ENCODE results near the gene DYRK4. TPM values are rescaled to one million over a fixed set of nuclear protein-coding genes. Genes with fewer than 3 reads are reported as not detected.

Gene DYRK4
- total and polyA plus RNA-seq, 2 donors from 2014 or later = 32.8 to 49.0 TPM

DNA sequence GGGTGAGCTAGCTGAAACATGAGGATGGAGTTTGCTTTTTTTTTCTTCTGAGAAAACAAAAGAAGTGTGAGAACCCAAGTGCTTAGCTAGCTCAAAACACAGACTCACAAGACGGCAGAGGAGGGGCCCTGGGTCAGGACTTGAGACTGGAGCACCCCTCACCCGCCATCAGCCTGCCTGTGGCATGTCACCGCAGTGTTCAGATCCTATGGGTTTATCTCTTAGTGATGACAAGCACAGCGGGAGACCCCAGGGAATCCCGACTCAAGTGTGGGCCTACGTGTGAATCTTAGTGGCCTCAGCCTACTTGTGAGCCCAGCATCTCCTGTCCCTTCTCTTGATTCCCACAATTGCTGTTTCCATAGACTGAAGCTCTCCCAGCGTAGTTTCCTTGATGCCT lies 22.9 kb downstream of the DYRK4 start:
- no peak for DNase-seq
- Histone ChIP-seq H3K4me3 (ENCODE audit: low read length in 3 of 3) (no peak overlapping the region), H3K36me3 (ENCODE audit: control insufficient read depth in 2 of 3, insufficient read depth in 3 of 3, low read length in 3 of 3) (no peaks in the 10 kb centered on the region), H3K27ac (ENCODE audit: low read depth in 2 of 2, low read length in 2 of 2) (no peak overlapping the region), H3K27me3 (ENCODE audit: control insufficient read depth, insufficient read depth, low read length) (no peaks in the 10 kb centered on the region), H3K9ac (ENCODE audit: low read length in 3 of 3) (no peak overlapping the region), H3K9me3 (ENCODE audit: control insufficient read depth in 2 of 3, insufficient read depth in 1 of 3, low read length in 3 of 3) (no peaks in the 10 kb centered on the region), H3K4me1 (ENCODE audit: control insufficient read depth in 2 of 3, insufficient read depth in 2 of 3, low read depth in 1 of 3, low read length in 3 of 3) (peaks cover 0 to 2% (median 0%) of the 10 kb centered on the region in 3 donors)
- TF ChIP-seq, protein P1, sequence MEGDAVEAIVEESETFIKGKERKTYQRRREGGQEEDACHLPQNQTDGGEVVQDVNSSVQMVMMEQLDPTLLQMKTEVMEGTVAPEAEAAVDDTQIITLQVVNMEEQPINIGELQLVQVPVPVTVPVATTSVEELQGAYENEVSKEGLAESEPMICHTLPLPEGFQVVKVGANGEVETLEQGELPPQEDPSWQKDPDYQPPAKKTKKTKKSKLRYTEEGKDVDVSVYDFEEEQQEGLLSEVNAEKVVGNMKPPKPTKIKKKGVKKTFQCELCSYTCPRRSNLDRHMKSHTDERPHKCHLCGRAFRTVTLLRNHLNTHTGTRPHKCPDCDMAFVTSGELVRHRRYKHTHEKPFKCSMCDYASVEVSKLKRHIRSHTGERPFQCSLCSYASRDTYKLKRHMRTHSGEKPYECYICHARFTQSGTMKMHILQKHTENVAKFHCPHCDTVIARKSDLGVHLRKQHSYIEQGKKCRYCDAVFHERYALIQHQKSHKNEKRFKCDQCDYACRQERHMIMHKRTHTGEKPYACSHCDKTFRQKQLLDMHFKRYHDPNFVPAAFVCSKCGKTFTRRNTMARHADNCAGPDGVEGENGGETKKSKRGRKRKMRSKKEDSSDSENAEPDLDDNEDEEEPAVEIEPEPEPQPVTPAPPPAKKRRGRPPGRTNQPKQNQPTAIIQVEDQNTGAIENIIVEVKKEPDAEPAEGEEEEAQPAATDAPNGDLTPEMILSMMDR (IDR thresholded peaks at IDR 0.05; ENCODE audit: borderline replicate concordance, extremely low read depth, insufficient read depth) = no peak
- intact Hi-C loops (cut with DNase I) = no loop called here
- FAIRE-seq = no peak

- TF ChIP-seq, protein P1 (IDR thresholded peaks at IDR 0.05; ENCODE audit: borderline replicate concordance, extremely low read depth, insufficient read depth) = no peak
- Histone ChIP-seq H3K9me3 (ENCODE audit: control insufficient read depth in 2 of 3, insufficient read depth in 1 of 3, low read length in 3 of 3) (no peaks in the 10 kb centered on the region), H3K4me1 (ENCODE audit: control insufficient read depth in 2 of 3, insufficient read depth in 2 of 3, low read depth in 1 of 3, low read length in 3 of 3) (no peaks in the 10 kb centered on the region), H3K4me3 (ENCODE audit: low read length in 3 of 3) (no peak overlapping the region), H3K27ac (ENCODE audit: low read depth in 2 of 2, low read length in 2 of 2) (no peak overlapping the region), H3K27me3 (ENCODE audit: control insufficient read depth, insufficient read depth, low read length) (no peaks in the 10 kb centered on the region), H3K36me3 (ENCODE audit: control insufficient read depth in 2 of 3, insufficient read depth in 3 of 3, low read length in 3 of 3) (no peaks in the 10 kb centered on the region), H3K9ac (ENCODE audit: low read length in 3 of 3) (no peak overlapping the region)
- no peak for FAIRE-seq
- DNase-seq = no peak
- intact Hi-C loops (cut with DNase I) = no loop called here
Measured at GRCh38 chr12:4586500-4586899, 24.5 kb downstream of the DYRK4 start.

- Histone ChIP-seq H3K9me3 (ENCODE audit: control insufficient read depth in 2 of 3, insufficient read depth in 1 of 3, low read length in 3 of 3) (no peaks in the 10 kb centered on the region), H3K4me3 (ENCODE audit: low read length in 3 of 3) (no peak overlapping the region), H3K36me3 (ENCODE audit: control insufficient read depth in 2 of 3, insufficient read depth in 3 of 3, low read length in 3 of 3) (no peaks in the 10 kb centered on the region), H3K9ac (ENCODE audit: low read length in 3 of 3) (no peak overlapping the region), H3K27ac (ENCODE audit: low read depth in 2 of 2, low read length in 2 of 2) (no peak overlapping the region), H3K4me1 (ENCODE audit: control insufficient read depth in 2 of 3, insufficient read depth in 2 of 3, low read depth in 1 of 3, low read length in 3 of 3) (no peaks in the 10 kb centered on the region), H3K27me3 (ENCODE audit: control insufficient read depth, insufficient read depth, low read length) (no peaks in the 10 kb centered on the region)
- FAIRE-seq (no peak), DNase-seq (no peak)
- intact Hi-C loops (cut with DNase I) = no loop called here
- TF ChIP-seq, protein P1 (IDR thresholded peaks at IDR 0.05; ENCODE audit: borderline replicate concordance, extremely low read depth, insufficient read depth) = no peak
Measured at GRCh38 chr12:4587108-4587507, 25.1 kb downstream of the DYRK4 start.

DNA sequence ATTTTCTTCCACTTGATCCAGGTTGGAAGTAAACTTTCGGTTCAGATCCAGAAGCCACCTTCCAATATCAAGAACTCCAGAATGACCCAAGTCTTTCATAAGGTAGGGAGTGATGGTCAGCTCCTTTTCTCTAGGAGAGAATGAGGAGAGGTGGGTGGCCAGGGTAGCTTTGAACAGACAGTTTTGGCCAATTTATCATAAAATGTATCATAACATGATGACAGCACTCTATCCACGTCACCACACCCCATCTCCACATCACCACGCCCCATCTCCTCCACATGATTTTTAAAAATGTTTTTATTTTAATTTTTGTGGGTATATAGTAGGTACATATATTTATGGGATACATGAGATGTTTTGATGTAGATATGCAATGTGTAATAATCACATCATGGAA lies 26.9 kb downstream of the DYRK4 start:
- TF ChIP-seq, protein P1 (IDR thresholded peaks at IDR 0.05; ENCODE audit: borderline replicate concordance, extremely low read depth, insufficient read depth) = no peak
- intact Hi-C loops (cut with DNase I) = no loop called here
- Histone ChIP-seq H3K4me3 (ENCODE audit: low read length in 3 of 3) (no peak overlapping the region), H3K27ac (ENCODE audit: low read depth in 2 of 2, low read length in 2 of 2) (no peak overlapping the region), H3K9me3 (ENCODE audit: control insufficient read depth in 2 of 3, insufficient read depth in 1 of 3, low read length in 3 of 3) (no peaks in the 10 kb centered on the region), H3K9ac (ENCODE audit: low read length in 3 of 3) (no peak overlapping the region), H3K4me1 (ENCODE audit: control insufficient read depth in 2 of 3, insufficient read depth in 2 of 3, low read depth in 1 of 3, low read length in 3 of 3) (no peaks in the 10 kb centered on the region), H3K27me3 (ENCODE audit: control insufficient read depth, insufficient read depth, low read length) (no peaks in the 10 kb centered on the region), H3K36me3 (ENCODE audit: control insufficient read depth in 2 of 3, insufficient read depth in 3 of 3, low read length in 3 of 3) (no peaks in the 10 kb centered on the region)
- FAIRE-seq (no peak), DNase-seq (no peak)

Measured in kidney (tissue), 14 donors.